Germinal center (tissue), 1 donor: ENCODE measurements around the gene IKBKE.
A peak's percentile ranks its signal among the peaks of the same experiment; 100 is the strongest.

Experiments
- DNase-seq: peaks from one replicate; pipeline ENCODE4 v3.0.0; 2012; ENCODE audit warnings: mixed read lengths, low spot score

Gene IKBKE

DNA sequence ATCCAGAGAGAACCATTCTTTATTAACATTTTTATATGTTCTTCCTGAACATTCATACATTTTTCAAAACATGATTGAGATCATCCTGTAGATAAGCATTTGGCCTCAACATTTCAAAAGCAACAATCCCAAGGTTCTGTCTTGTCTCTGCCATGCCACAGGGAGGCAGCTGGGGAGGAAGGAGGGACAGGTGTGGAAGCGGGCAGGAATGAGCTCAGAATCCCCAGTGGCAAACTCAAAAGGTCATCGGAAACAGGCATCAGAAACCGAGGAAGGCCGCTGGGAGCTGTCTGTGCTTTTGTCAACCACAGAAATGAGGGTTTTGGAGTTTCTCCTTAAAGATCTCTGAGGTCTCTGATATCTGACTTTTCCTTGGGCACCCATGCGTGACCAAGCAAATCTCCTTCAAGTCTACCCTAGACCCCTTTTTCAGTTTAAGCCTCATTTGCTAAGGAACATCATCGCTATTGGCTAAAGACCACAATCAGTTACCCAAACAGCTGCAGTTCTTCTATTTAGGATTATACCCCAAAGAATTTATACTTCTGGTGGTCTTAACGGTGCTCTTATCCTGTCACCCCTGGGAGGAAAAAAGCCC is 71.1 kb downstream of the IKBKE start:
- DNase-seq = no peak

- peak; percentile 84 for DNase-seq
Observed at GRCh38 chr1:206544562-206545257, 74.4 kb downstream of the IKBKE start.

DNA sequence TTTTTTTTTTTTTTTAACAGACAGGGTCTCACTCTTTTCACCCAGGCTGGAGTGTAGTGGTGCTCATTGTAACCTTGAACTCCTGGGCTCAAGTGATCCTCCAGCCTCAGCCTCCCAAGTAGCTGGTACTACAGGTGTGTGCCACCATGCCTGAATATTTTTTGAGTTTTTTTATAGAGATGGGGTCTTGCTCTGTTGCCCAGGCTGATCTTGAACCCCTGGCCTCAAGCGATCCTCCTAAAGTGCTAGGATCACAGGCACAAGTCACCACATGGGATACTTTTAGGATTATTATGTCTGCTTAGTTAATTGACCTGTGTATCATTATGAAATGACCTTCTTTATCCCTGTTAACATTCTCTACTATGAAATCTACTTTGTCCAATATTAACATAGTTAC is 75.1 kb downstream of the IKBKE start:
- DNase-seq = no peak
